Suprapubic skin (tissue), 4 donors: ENCODE results near the gene JOSD1. TPM values are rescaled to one million over a fixed set of nuclear protein-coding genes. Genes with fewer than 3 reads are reported as not detected.

ENCODE experiments used
- DNase-seq, 2 donors: peaks; one replicate each; pipeline ENCODE4 v3.0.0-alpha.2; 2019; ENCODE audit warnings: low spot score in 2 of 2
- H3K27ac ChIP-seq: fragments of 200-600 bp; sonication (generic); one replicate; pipeline ENCODE4 v1.5.1; 2019
- H3K27me3 ChIP-seq: fragments of 200-600 bp; sonication (generic); one replicate; pipeline ENCODE4 v1.5.1; 2019
- H3K36me3 ChIP-seq: fragments of 200-600 bp; sonication (generic); one replicate; pipeline ENCODE4 v1.5.1; 2019
- H3K4me1 ChIP-seq: fragments of 200-600 bp; sonication (generic); one replicate; pipeline ENCODE4 v1.5.1; 2019
- H3K4me3 ChIP-seq: fragments of 200-600 bp; sonication (generic); one replicate; pipeline ENCODE4 v1.5.1; 2019; ENCODE audit warnings: mild to moderate bottlenecking
- H3K9me3 ChIP-seq: fragments of 200-600 bp; sonication (generic); one replicate; pipeline ENCODE4 v1.5.1; 2019
- CTCF ChIP-seq, 2 donors: fragments of 200-600 bp in 1 of 2; fragments of 450-650 bp in 1 of 2; sonication (generic) in 1 of 2; IDR thresholded peaks; one replicate each; pipeline ENCODE4 v1.5.1; 2016 to 2019; ENCODE audit warnings: antibody characterized with exemption in 2 of 2, mild to moderate bottlenecking in 1 of 2, moderate library complexity in 1 of 2
- EP300 ChIP-seq: sonication (generic); formaldehyde crosslinking; IDR thresholded peaks from one replicate; pipeline ENCODE4 v1.6.1; 2017; ENCODE audit warnings: antibody characterized with exemption
- POLR2A ChIP-seq, 2 donors: fragments of 450-650 bp; IDR thresholded peaks; one replicate each; pipeline ENCODE4 v1.6.1; 2017; ENCODE audit warnings: antibody characterized with exemption in 2 of 2, mild to moderate bottlenecking in 2 of 2, moderate library complexity in 2 of 2
- POLR2AphosphoS5 ChIP-seq, 3 donors: sonication (generic); formaldehyde crosslinking; IDR thresholded peaks; one replicate each; pipeline ENCODE4 v1.6.1; 2017; ENCODE audit warnings: antibody characterized with exemption in 3 of 3
- WGBS: methylation state at CpG from one replicate; pipeline ENCODE4 v1.1.5; 2018; 5-methylcytosine and 5-hydroxymethylcytosine counted together
- total RNA-seq, 4 donors: library from RNA; depleted of rRNA; stranded (reverse); fragments of >200 nt; gene quantifications; one replicate each; pipeline ENCODE4 v1.1.0, GENCODE V29; 2016

Gene JOSD1
- total RNA-seq, 4 donors from 2014 or later, result 51.4 to 87.4 (median 62.3) TPM

GRCh38 chr22:38707984-38708383 is 7.2 kb upstream of the JOSD1 start:
- Histone ChIP-seq H3K27me3 (no peaks in the 10 kb centered on the region), H3K4me1 (peaks cover 44% of the 10 kb centered on the region), H3K4me3 (peak overlapping the region; percentile 100), H3K9me3 (no peaks in the 10 kb centered on the region), H3K27ac (no peak overlapping the region), H3K36me3 (peaks cover 6% of the 10 kb centered on the region)
- WGBS, result 89% methylated on average over 3 of the region's 3 CpGs
- no peak for DNase-seq
- TF ChIP-seq POLR2AphosphoS5 (IDR thresholded peaks at IDR 0.05) (no peak), CTCF (IDR thresholded peaks at IDR 0.05) (no peak), EP300 (no peak), POLR2A (IDR thresholded peaks at IDR 0.05) (no peak)

GRCh38 chr22:38707346-38707745 is 6.6 kb upstream of the JOSD1 start:
- Histone ChIP-seq H3K9me3 (no peaks in the 10 kb centered on the region), H3K36me3 (peaks cover 6% of the 10 kb centered on the region), H3K27me3 (no peaks in the 10 kb centered on the region), H3K4me1 (peaks cover 38% of the 10 kb centered on the region), H3K27ac (no peak overlapping the region), H3K4me3 (peak overlapping the region; percentile 100)
- DNase-seq, result no peak
- TF ChIP-seq POLR2A (IDR thresholded peaks at IDR 0.05), result no peak
- no peak for TF ChIP-seq EP300
- TF ChIP-seq POLR2AphosphoS5 (IDR thresholded peaks at IDR 0.05), result no peak
- TF ChIP-seq CTCF (IDR thresholded peaks at IDR 0.05), result no peak
- 47% methylated on average over 2 of the region's 2 CpGs for whole genome bisulfite sequencing

GRCh38 chr22:38706901-38707195 is 6.1 kb upstream of the JOSD1 start:
- Histone ChIP-seq H3K4me1 (peaks cover 33% of the 10 kb centered on the region), H3K36me3 (peaks cover 6% of the 10 kb centered on the region), H3K27ac (peak overlapping the region; percentile 99), H3K9me3 (no peaks in the 10 kb centered on the region), H3K27me3 (no peaks in the 10 kb centered on the region), H3K4me3 (peak overlapping the region; percentile 100)
- 2% methylated on average over 4 of the region's 4 CpGs for WGBS
- no peak for TF ChIP-seq CTCF (IDR thresholded peaks at IDR 0.05)
- no peak for TF ChIP-seq POLR2AphosphoS5 (IDR thresholded peaks at IDR 0.05)
- no peak for TF ChIP-seq POLR2A (IDR thresholded peaks at IDR 0.05)
- no peak for TF ChIP-seq EP300
- no peak for DNase-seq

GRCh38 chr22:38706101-38706900 is 5.6 kb upstream of the JOSD1 start:
- H3K4me3 ChIP-seq, result peak overlapping the region; percentile 100
- no peaks in the 10 kb centered on the region for H3K27me3 ChIP-seq
- peak overlapping the region; percentile 99 for H3K27ac ChIP-seq
- DNase-seq, result peak in 1 of 2 donors; percentile 78
- peaks cover 6% of the 10 kb centered on the region for H3K36me3 ChIP-seq
- peaks cover 36% of the 10 kb centered on the region for H3K4me1 ChIP-seq
- no peaks in the 10 kb centered on the region for H3K9me3 ChIP-seq
- TF ChIP-seq POLR2A (IDR thresholded peaks at IDR 0.05) (no peak), CTCF (IDR thresholded peaks at IDR 0.05) (no peak), POLR2AphosphoS5 (IDR thresholded peaks at IDR 0.05) (no peak), EP300 (no peak)
- WGBS, result 0% methylated on average over 15 of the region's 80 CpGs

GRCh38 chr22:38705235-38706100 is 4.7 kb upstream of the JOSD1 start, which contains the start of gene GTPBP1:
TSS of gene GTPBP1 (plus strand) at chr22:38705944. CDS start at chr22:38705956, 12 bp downstream.
- Histone ChIP-seq H3K4me3 (peak within 1 kb of the TSS; percentile 100), H3K36me3 (peaks cover 6% of the 10 kb centered on the region), H3K9me3 (no peaks in the 10 kb centered on the region), H3K4me1 (peaks cover 38% of the 10 kb centered on the region), H3K27me3 (no peaks in the 10 kb centered on the region), H3K27ac (peak within 1 kb of the TSS; percentile 99)
- 0% methylated on average over 37 of the region's 55 CpGs for WGBS
- peak in 2 of 3 donors; percentile 19 to 96 for TF ChIP-seq POLR2AphosphoS5 (IDR thresholded peaks at IDR 0.05)
- peak in 1 of 2 donors; percentile 14 for TF ChIP-seq CTCF (IDR thresholded peaks at IDR 0.05)
- no peak for TF ChIP-seq EP300
- TF ChIP-seq POLR2A (IDR thresholded peaks at IDR 0.05), result peak; percentile 41 to 86
- DNase-seq, result peak; percentile 99 to 100
